A549 (cell line): ENCODE results near the gene SCN2B. TPM values are rescaled to one million over a fixed set of nuclear protein-coding genes. Genes with fewer than 3 reads are reported as not detected.

Experiments used
- ATAC-seq, 2 experiments: fragments of 200-7000 bp in 1 of 2; fragments of >200 bp in 1 of 2; cut with Nextera tagmentation in 1 of 2; cut with Tn5 transposase in 1 of 2; 3 replicates each; pipeline versions ENCODE4 v1.8.0 to v1.9.1; 2018 to 2020; ENCODE audit warnings: mild to moderate bottlenecking in 1 of 2, moderate library complexity in 1 of 2
- CTCF ChIA-PET: fragments of 300-600 bp; sonication (Branson Sonifier 250); formaldehyde crosslinking; extraction: SDS; loops from one replicate; lab custom pipeline; 2021; ENCODE audit warnings: antibody characterized with exemption, inconsistent platforms; lab: Yijun Ruan, JAX
- POLR2A ChIA-PET: fragments of 350-600 bp; formaldehyde crosslinking; extraction: SDS; loops from one replicate; lab custom pipeline; 2021; ENCODE audit warnings: antibody characterized with exemption, inconsistent platforms; lab: Yijun Ruan, JAX
- DNase-seq, 2 experiments: peaks; one replicate each; pipeline versions ENCODE4 v3.0.0 to v3.0.0-alpha.2; 2011 to 2016; ENCODE audit warnings: low read depth in 1 of 2, low spot score in 1 of 2
- FAIRE-seq: peaks from 2 replicates; lab custom pipeline; 2011; peaks lifted over from hg19 to GRCh38; lab: Jason Lieb, UNC
- H3K27ac ChIP-seq, 2 experiments: fragments of >200 bp; sonication (Bioruptor Twin); formaldehyde crosslinking; 3 replicates each; pipeline ENCODE4 v1.5.1; 2016 to 2017
- H3K4me1 ChIP-seq: fragments of >200 bp; sonication (Bioruptor Twin); formaldehyde crosslinking; 3 replicates; pipeline ENCODE4 v1.6.1; 2016
- H3K4me2 ChIP-seq: fragments of >200 bp; sonication (Bioruptor Twin); formaldehyde crosslinking; 3 replicates; pipeline ENCODE4 v1.6.1; 2016
- H3K4me3 ChIP-seq: fragments of >200 bp; sonication (Bioruptor Twin); formaldehyde crosslinking; 3 replicates; pipeline ENCODE4 v1.5.1; 2016
- H3K9me3 ChIP-seq: fragments of >200 bp; sonication (Bioruptor Twin); formaldehyde crosslinking; 3 replicates; pipeline ENCODE4 v1.6.1; 2016
- CBX2 ChIP-seq: fragments of 200-600 bp; sonication (generic); IDR thresholded peaks from 2 replicates; pipeline ENCODE4 v1.6.1; 2016; ENCODE audit warnings: low read depth, mild to moderate bottlenecking, borderline replicate concordance
- CHD2 ChIP-seq: fragments of 150-350 bp; IDR thresholded peaks from 2 replicates; pipeline ENCODE4 v1.6.1; 2014; ENCODE audit warnings: low read length; ENCODE audit not compliant: partially characterized antibody
- CHD4 ChIP-seq: fragments of 200-600 bp; sonication (generic); IDR thresholded peaks from 2 replicates; pipeline ENCODE4 v1.6.1; 2016; ENCODE audit warnings: antibody characterized with exemption, mild to moderate bottlenecking, borderline replicate concordance
- EP300 ChIP-seq, 2 experiments: fragments of >200 bp; sonication (Bioruptor Twin); formaldehyde crosslinking; IDR thresholded peaks; 2 replicates in 1 of 2; 3 replicates in 1 of 2; pipeline ENCODE4 v1.6.1; 2016 to 2017
- ESRRA ChIP-seq: fragments of 150-350 bp; IDR thresholded peaks from 2 replicates; pipeline ENCODE4 v1.6.1; 2014; ENCODE audit warnings: mild to moderate bottlenecking, low read length, borderline replicate concordance
- FOSB ChIP-seq: fragments of 250-450 bp; sonication (Bioruptor Pico); IDR thresholded peaks from 2 replicates; pipeline ENCODE4 v1.5.0; 2020; ENCODE audit warnings: mild to moderate bottlenecking, moderate library complexity
- FOSL2 ChIP-seq, 2 experiments: fragments of 450-650 bp in 1 of 2; fragments of >200 bp in 1 of 2; sonication (Bioruptor Twin) in 1 of 2; formaldehyde crosslinking; IDR thresholded peaks; 2 replicates each; pipeline versions ENCODE4 v1.5.0 to v1.6.1; 2016 to 2020; ENCODE audit warnings: mild to moderate bottlenecking in 1 of 2, moderate library complexity in 1 of 2
- GATA3 ChIP-seq: IDR thresholded peaks from 2 replicates; pipeline ENCODE4 v1.6.1; 2012; ENCODE audit warnings: borderline replicate concordance
- HOXB13 ChIP-seq: fragments of 250-450 bp; sonication (Bioruptor Pico); IDR thresholded peaks from 2 replicates; pipeline ENCODE4 v1.5.0; 2020; ENCODE audit warnings: low read depth, mild to moderate bottlenecking, moderate library complexity
- KDM1A ChIP-seq: fragments of 200-600 bp; sonication (generic); IDR thresholded peaks from 2 replicates; pipeline ENCODE4 v1.6.1; 2016; ENCODE audit warnings: low read depth, mild to moderate bottlenecking
- PHF8 ChIP-seq: fragments of 200-600 bp; sonication (generic); IDR thresholded peaks from 2 replicates; pipeline ENCODE4 v1.6.1; 2016; ENCODE audit warnings: low read depth, mild to moderate bottlenecking, antibody characterized with exemption, moderate library complexity, borderline replicate concordance
- POLR2AphosphoS2 ChIP-seq: conservative IDR thresholded peaks from 2 replicates; pipeline ENCODE4 v1.6.1; 2012; ENCODE audit warnings: low read length, improper control_type of control experiment, inconsistent platforms
- SREBF2 ChIP-seq: fragments of 450-650 bp; IDR thresholded peaks from 2 replicates; pipeline ENCODE4 v1.6.1; 2014; ENCODE audit warnings: mild to moderate bottlenecking, moderate library complexity
- TFCP2L1 ChIP-seq: fragments of 250-450 bp; sonication (Bioruptor Pico); IDR thresholded peaks from 2 replicates; pipeline ENCODE4 v1.5.0; 2021; ENCODE audit warnings: mild to moderate bottlenecking
- ZC3H11A ChIP-seq: fragments of 450-650 bp; IDR thresholded peaks from 2 replicates; pipeline ENCODE4 v1.6.1; 2014; ENCODE audit warnings: antibody characterized with exemption, mild to moderate bottlenecking
- ZFP36 ChIP-seq: fragments of 450-650 bp; IDR thresholded peaks from 2 replicates; pipeline ENCODE4 v1.6.1; 2014; ENCODE audit warnings: borderline replicate concordance; ENCODE audit not compliant: partially characterized antibody
- WGBS: methylation state at CpG from one replicate; pipeline ENCODE4 v1.1.6; 2017; ENCODE audit errors: missing lambda C conversion rate; 5-methylcytosine and 5-hydroxymethylcytosine counted together
- polyA plus RNA-seq, 4 experiments: library from polyadenylated mRNA; depleted of rRNA in 3 of 4; stranded (reverse); fragments of >200 nt; fragmentation: RNase III in 1 of 4; extraction: RNeasy Plus Mini Kit Qiagen cat#74134 plus additional on column Dnase treatment in 1 of 4; gene quantifications; 2 replicates in 3 of 4; 3 replicates in 1 of 4; pipeline ENCODE4 v1.2.3, GENCODE V29; 2011 to 2017
- TF ChIP-seq, protein P1 (sequence below): fragments of 150-350 bp; IDR thresholded peaks from 2 replicates; pipeline ENCODE4 v1.6.1; 2014; ENCODE audit warnings: low read depth, mild to moderate bottlenecking, low read length
- TF ChIP-seq, protein P2 (sequence below): IDR thresholded peaks from 2 replicates; pipeline ENCODE4 v1.6.1; 2012
- TF ChIP-seq, protein P3 (sequence below): fragments of >200 bp; sonication (Bioruptor Twin); formaldehyde crosslinking; IDR thresholded peaks from 3 replicates; pipeline ENCODE4 v1.6.1; 2016
- TF ChIP-seq, protein P4 (sequence below): fragments of 200-600 bp; sonication (generic); IDR thresholded peaks from 2 replicates; pipeline ENCODE4 v1.6.1; 2016; ENCODE audit warnings: antibody characterized with exemption, mild to moderate bottlenecking, moderate library complexity
- TF ChIP-seq, protein P5 (sequence below): fragments of 450-650 bp; IDR thresholded peaks from 2 replicates; pipeline ENCODE4 v1.6.1; 2014; ENCODE audit warnings: antibody characterized with exemption
- TF ChIP-seq, protein P6 (sequence below): fragments of >200 bp; sonication (Bioruptor Twin); formaldehyde crosslinking; IDR thresholded peaks from 2 replicates; pipeline ENCODE4 v1.6.1; 2016

The SCN2B gene
- polyA plus RNA-seq, 2 of the 4 experiments (the other 2 are of a cell fraction) = not detected

DNA sequence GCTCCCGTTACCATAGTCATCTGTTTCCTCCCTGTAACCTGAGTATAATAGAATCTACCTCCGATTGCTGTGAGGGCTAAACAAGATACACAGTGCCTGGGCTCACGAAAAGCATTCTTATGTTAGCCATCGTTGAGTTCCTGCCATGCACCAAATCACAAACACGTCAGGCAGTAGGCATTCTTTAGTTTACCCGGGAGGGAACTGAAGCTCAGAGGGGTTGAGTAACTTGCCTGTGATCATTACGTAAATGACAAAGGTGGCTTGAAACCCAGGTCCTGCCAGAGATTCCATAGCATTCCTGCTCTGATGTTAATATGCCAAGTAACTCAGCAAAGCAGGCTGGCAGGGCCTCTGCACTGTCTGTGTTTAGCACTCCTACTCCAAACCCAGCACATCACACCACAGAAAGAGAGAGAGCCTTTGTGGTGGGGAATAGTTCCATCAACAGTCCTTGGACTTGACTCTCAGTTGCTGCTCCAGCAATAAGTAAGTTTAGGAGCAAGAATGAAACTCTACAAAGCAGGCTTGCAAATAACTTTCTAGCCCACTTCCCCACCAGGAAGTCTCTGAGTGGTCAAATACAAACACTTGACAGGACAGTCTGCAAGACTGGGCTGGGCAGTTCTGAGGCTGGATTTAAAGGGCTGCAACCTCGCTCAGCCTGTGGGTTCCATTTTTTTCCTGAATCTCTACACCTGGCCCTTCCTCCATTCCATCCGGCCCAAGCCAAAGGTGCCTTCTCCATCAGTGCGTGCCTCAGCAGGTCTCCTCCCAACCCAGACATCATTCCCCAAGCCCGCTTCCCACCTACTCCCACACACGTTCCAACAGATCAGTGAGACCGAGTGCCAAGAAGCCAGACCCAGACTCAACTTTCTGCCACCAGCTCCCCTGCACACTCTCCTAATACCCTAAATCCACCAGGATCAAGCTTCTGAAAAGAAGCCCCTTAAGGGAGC is 1.1 kb downstream of the SCN2B start (continued):
- TF ChIP-seq, protein P1, sequence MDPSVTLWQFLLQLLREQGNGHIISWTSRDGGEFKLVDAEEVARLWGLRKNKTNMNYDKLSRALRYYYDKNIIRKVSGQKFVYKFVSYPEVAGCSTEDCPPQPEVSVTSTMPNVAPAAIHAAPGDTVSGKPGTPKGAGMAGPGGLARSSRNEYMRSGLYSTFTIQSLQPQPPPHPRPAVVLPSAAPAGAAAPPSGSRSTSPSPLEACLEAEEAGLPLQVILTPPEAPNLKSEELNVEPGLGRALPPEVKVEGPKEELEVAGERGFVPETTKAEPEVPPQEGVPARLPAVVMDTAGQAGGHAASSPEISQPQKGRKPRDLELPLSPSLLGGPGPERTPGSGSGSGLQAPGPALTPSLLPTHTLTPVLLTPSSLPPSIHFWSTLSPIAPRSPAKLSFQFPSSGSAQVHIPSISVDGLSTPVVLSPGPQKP = no peak
- no peak for TF ChIP-seq TFCP2L1 (CRISPR knock-in tag)
- TF ChIP-seq ESRRA = no peak
- TF ChIP-seq SREBF2 = no peak
- TF ChIP-seq CHD4 = no peak
- no peak for TF ChIP-seq HOXB13
- TF ChIP-seq, protein P2, sequence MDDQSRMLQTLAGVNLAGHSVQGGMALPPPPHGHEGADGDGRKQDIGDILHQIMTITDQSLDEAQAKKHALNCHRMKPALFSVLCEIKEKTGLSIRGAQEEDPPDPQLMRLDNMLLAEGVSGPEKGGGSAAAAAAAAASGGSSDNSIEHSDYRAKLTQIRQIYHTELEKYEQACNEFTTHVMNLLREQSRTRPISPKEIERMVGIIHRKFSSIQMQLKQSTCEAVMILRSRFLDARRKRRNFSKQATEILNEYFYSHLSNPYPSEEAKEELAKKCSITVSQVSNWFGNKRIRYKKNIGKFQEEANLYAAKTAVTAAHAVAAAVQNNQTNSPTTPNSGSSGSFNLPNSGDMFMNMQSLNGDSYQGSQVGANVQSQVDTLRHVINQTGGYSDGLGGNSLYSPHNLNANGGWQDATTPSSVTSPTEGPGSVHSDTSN = no peak
- no peak for TF ChIP-seq CHD2
- TF ChIP-seq, protein P3, sequence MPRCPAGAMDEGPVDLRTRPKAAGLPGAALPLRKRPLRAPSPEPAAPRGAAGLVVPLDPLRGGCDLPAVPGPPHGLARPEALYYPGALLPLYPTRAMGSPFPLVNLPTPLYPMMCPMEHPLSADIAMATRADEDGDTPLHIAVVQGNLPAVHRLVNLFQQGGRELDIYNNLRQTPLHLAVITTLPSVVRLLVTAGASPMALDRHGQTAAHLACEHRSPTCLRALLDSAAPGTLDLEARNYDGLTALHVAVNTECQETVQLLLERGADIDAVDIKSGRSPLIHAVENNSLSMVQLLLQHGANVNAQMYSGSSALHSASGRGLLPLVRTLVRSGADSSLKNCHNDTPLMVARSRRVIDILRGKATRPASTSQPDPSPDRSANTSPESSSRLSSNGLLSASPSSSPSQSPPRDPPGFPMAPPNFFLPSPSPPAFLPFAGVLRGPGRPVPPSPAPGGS = no peak
- TF ChIP-seq PHF8 = no peak

DNA sequence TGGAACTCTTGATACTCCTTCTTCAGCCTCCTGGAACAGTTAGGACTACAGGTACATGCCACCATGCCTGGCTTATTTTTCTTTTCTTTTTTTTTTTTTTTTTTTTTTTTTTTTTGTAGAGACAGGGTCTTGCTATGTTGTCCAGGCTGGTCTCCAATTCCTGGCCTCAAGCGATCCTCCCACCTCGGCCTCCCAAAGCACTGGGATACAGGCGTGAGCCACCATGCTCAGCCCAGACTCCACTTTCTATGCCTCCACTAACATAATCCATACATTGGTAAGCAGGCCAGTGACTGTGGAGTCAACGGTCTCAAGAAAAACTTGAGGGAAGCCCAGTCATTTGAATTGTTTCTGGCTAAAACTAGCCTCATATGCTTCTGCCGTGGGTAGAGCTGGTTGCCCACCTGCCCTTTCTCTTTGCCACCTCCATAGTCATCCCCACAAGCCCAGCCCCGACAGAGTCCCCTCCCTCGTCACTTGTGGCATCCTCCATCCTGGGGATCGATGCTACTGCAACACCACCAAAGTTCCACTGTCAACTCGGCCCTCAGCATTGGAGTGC is 2.4 kb downstream of the SCN2B start:
- no peak overlapping the region for H3K4me3 ChIP-seq
- ChIA-PET CTCF (interaction anchor here (1.2 to 11.1 kb wide), 3 partner anchors 11 to 30 kb away, joined by 3 to 165 read pairs (median 6); no protein-coding TSS in a partner anchor), POLR2A (no interaction called here)
- H3K27ac ChIP-seq = no peak overlapping the region
- no peaks in the 10 kb centered on the region for H3K9me3 ChIP-seq
- H3K4me1 ChIP-seq = peaks cover 10% of the 10 kb centered on the region; the same call in 2 of the 3 replicates
- 62% methylated on average over 9 of the region's 9 CpGs for WGBS
- FAIRE-seq (no peak), ATAC-seq (no peak), DNase-seq (no peak)
- H3K4me2 ChIP-seq = no peak overlapping the region
- TF ChIP-seq, protein P4, sequence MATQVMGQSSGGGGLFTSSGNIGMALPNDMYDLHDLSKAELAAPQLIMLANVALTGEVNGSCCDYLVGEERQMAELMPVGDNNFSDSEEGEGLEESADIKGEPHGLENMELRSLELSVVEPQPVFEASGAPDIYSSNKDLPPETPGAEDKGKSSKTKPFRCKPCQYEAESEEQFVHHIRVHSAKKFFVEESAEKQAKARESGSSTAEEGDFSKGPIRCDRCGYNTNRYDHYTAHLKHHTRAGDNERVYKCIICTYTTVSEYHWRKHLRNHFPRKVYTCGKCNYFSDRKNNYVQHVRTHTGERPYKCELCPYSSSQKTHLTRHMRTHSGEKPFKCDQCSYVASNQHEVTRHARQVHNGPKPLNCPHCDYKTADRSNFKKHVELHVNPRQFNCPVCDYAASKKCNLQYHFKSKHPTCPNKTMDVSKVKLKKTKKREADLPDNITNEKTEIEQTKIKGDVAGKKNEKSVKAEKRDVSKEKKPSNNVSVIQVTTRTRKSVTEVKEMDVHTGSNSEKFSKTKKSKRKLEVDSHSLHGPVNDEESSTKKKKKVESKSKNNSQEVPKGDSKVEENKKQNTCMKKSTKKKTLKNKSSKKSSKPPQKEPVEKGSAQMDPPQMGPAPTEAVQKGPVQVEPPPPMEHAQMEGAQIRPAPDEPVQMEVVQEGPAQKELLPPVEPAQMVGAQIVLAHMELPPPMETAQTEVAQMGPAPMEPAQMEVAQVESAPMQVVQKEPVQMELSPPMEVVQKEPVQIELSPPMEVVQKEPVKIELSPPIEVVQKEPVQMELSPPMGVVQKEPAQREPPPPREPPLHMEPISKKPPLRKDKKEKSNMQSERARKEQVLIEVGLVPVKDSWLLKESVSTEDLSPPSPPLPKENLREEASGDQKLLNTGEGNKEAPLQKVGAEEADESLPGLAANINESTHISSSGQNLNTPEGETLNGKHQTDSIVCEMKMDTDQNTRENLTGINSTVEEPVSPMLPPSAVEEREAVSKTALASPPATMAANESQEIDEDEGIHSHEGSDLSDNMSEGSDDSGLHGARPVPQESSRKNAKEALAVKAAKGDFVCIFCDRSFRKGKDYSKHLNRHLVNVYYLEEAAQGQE = no peak
- TF ChIP-seq POLR2AphosphoS2 (no peak), FOSL2 (IDR thresholded peaks at IDR 0.05) (no peak), FOSL2 (CRISPR knock-in tag; IDR thresholded peaks at IDR 0.05) (no peak), ZC3H11A (no peak), EP300 (IDR thresholded peaks at IDR 0.05) (no peak), GATA3 (no peak), FOSB (CRISPR knock-in tag) (no peak), KDM1A (no peak), CBX2 (no peak), ZFP36 (no peak), HOXB13 (no peak)
- TF ChIP-seq, protein P5, sequence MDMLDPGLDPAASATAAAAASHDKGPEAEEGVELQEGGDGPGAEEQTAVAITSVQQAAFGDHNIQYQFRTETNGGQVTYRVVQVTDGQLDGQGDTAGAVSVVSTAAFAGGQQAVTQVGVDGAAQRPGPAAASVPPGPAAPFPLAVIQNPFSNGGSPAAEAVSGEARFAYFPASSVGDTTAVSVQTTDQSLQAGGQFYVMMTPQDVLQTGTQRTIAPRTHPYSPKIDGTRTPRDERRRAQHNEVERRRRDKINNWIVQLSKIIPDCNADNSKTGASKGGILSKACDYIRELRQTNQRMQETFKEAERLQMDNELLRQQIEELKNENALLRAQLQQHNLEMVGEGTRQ = no peak
- TF ChIP-seq, protein P6, sequence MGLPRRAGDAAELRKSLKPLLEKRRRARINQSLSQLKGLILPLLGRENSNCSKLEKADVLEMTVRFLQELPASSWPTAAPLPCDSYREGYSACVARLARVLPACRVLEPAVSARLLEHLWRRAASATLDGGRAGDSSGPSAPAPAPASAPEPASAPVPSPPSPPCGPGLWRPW = no peak
